Measurements from ENCODE around the gene OR6Q1.
"Not testable (repeated sequence)": the region's sequence is repeated elsewhere in the genome, so short reads cannot be mapped to it uniquely, and the experiment has no call there.

OR6Q1 gene

DNA sequence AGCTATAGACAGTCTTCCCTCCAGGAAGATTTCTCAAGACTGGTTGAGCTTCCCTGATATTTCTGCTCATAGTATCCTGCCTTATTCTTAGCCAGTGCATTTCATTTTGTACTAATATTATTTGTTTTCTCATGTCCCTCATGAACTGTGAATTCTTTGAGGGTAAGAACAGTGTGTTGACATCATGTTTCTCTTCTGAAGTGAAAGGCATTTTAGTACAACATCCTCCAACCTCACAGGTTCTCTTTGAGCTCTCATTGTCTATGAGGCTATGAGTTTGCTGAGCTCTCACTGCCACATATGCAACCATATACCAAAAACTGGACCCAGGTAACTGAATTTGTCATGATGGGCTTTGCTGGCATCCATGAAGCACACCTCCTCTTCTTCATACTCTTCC is at the start of gene OR6Q1:
OR6Q1 (plus strand) TSS at position 301 of the 400 bp plus-strand sequence; CDS start at position 301, 0 bp downstream.
- DNase-seq, result no peak

DNA sequence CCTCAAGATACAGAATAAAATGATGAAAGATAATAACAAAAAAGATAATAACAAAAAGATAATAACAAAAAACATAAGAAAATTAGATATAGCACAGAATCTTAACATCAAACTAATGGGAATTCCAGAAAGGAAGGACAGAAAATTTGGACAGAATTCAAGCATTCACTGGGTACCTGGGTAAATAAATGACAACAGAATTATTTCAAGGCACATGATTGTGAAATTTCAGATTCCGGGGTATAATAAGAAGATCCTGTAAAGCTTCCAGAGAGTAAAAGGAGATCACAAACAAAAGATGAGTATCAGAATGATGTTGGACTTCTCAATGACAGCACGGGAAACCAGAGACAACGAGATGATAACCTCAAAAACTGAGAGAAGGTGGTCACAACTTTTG is 49.2 kb upstream of the OR6Q1 start:
- DNase-seq, result no peak

DNA sequence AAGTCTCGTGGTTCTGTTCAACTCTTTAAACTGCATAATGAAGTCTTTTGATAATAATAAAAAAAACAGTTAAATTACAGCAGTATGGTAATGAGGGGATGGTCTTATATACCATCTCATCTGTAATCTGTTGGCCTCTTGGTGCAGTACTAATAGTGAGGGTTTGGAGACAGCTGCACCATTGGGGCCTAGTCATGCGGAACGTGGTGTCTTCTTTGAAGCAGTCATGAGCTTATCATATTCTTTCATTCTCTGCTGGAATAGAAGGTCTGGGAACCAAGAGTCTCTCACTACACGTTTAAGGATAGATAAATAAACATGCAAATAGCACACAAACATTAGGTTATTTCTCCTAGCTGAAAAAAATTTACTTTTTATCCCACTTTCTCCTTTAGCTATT is 48.0 kb upstream of the OR6Q1 start:
- no peak for DNase-seq

- no peak for DNase-seq
Observed at GRCh38 chr11:57983191-57983590, 47.6 kb upstream of the OR6Q1 start.

- DNase-seq, result not testable (repeated sequence)
Observed at GRCh38 chr11:57999523-57999922, 31.2 kb upstream of the OR6Q1 start.

GRCh38 chr11:58000021-58000420 is 30.7 kb upstream of the OR6Q1 start:
- DNase-seq, result not testable (repeated sequence)

DNA sequence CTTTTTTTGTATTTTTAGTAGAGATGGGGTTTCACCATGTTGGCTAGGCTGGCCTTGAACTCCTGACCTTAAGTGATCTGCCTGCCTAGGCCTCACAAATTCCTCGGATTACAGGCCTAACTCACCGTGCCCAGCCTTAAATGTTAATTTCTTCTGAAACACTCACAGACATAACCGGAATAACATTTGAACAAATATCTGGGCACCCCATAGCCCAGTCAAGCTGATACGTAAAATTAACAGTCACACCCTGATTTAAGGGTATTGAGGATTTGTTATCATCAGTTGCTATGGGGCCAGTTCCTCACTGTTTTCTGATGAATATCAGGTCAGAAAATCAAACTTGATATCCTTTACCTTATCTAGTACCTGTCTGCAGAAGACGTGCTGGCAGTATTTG is 30.1 kb upstream of the OR6Q1 start:
- DNase-seq, result no peak

DNA sequence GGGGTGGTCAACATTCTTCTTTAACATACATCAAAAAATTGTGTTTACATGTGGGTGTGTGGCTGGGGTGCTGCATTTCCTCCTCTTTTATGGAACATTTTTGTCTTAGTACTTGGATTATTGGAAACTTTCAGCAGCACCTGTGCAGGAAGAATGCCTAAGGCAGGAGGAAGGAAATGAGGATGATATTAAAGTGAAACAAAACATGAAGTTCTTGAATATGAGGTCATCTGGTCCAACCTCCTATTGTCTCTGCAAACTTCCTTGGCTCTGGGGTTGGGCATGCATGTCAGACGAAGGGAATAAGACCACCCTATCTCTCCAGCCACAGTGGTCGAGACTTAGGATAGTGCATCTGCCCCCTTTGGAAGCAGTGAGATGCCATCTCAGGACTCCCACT is 27.7 kb upstream of the OR6Q1 start:
- no peak for DNase-seq

DNA sequence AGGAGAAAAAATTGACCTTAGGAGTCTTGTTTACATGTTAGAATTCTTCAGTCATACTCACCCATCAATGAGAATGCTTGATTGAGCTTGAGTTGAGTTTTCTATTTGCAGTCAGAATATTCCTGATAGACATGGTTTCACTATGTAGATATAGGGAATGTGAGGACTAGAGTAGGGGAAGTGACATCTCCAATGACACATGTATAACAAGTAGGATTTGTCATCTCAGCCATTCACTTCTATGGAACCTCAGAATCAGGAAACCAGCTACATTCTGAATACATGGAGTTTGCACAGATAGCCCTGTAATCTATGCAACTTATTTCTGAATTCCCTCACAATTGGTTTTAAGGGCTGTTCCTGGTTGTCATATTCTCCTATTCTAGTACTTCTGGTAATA is 27.2 kb upstream of the OR6Q1 start:
- no peak for DNase-seq

GRCh38 chr11:58004664-58005063 is 26.1 kb upstream of the OR6Q1 start:
- DNase-seq, result no peak

- no peak for DNase-seq
Observed at GRCh38 chr11:58006940-58007339, 23.8 kb upstream of the OR6Q1 start.

DNA sequence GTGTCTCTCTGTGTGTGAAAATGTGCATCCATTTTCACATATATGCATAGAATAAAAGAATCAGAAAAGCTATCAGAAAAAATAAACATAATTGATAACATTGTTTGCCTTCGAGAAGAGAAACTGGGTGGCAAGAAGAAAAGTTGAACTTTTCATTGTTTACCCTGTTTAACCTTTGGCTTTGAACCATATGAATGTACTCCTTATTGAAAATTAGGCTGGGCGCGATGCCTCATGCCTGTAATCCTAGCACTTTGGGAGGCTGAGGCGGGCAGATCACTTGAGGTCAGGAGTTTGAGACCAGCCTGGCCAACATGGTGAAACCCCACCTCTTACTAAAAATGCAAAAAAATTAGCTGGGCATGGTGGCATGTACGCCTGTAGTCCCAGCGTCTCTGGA is 19.0 kb upstream of the OR6Q1 start:
- DNase-seq, result no peak

DNA sequence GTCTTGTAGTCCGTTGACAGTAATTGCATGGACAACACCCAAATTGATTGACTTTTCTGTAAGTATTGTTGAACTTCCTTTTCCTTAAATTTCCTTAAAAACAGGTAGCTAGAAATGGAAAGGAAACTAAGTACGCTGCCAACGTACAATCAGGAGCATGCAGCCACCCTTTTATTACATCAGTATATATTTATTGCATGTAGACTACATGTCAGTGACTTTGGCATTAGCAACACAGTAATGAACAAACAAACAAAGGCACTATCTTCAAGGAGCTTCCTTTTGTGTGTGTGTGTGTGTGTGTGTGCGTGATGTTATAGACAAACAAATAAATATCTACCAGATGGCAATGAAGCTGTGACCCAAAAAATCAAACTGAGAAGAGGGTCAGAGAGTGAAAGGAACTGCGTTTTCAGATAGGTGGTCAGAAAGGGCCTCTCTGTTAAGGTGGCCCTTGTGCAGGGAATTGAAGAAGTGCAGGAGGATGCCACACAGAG is 7.3 kb upstream of the OR6Q1 start, which contains the start of gene OR9Q1:
OR9Q1 (plus strand) TSS at position 447 of the 497 bp plus-strand sequence. CDS start 155,564 bp downstream, outside the sequence.
- no peak for DNase-seq

DNA sequence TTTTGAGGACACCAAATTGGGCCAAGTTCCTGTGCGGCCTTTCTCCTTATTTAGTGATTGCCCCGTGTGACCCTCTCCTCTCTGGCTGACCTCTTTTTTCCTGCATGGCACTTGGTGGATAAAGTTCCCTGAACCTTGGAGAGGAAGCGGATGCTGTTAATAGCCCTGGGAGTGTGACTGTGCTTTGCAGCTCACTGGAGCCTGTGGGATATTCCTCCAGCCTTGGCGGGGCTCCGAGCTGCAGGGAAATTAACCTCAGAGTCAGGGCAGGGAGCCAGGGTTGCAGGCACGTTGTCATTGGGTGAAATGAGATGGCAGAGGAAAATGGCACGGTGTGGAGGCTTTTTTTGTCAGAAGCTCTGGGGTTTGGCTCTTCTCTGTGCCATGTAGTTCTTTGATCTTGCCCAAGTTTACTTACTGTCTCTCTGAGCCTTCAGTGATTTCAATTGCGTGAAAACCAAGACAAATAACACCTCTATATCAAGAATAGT is 6.1 kb upstream of the OR6Q1 start:
- no peak for DNase-seq

GRCh38 chr11:58027341-58027740 is 3.4 kb upstream of the OR6Q1 start:
- DNase-seq, result no peak

DNA sequence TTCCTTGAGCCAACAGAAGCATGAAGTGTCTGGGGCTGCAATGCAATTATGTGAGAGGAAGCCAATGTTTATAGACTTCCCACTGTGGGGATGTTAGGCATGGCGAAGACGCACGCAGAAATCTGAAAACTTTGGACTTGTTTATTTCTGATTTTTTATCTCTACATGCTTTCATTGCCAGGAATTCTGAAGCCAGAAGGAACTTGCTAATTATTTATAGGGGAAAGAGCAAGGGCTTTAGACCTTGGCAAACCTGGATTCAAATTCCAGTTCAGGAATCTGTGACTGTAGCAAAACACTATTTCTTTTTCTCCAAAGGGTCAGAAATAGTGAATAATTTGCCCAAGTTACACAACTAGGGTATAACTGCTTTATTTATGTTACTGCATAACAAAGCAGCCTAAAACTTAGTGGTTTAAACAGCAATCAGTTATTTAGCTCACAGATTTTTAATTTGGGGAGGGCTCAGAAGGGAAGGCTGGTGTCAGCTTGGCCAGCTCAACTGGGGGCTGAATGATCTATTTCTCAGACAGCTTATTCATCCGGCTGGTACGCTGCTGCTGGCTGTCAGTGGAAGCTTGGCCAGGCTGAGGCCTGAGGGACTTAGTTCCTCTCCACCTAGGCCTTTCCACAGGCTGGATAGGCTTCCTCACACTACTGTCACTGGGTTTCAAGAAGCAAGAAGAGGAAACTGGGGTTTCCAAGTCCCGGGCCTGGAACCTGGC is 1.9 kb upstream of the OR6Q1 start:
- DNase-seq, result no peak

DNA sequence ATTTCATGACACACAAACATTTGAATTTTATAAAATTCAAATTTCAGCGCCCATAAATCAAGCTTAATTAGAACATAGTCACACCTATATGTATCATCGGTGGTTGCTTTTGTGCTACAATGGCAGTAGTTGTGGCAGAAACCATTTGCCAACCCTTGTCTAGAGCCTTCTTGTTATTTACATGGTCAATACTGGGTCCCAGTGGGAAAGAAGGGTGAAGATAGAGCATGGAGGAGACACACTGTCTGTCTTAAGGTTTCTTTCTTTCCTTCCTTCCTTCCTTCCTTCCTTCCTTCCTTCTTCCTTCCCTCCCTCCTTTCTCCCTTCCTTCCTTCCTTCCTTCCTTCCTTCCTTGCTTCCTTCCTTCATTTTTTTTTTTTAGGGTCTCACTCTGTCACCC is 3.7 kb downstream of the OR6Q1 start:
- no peak for DNase-seq

DNA sequence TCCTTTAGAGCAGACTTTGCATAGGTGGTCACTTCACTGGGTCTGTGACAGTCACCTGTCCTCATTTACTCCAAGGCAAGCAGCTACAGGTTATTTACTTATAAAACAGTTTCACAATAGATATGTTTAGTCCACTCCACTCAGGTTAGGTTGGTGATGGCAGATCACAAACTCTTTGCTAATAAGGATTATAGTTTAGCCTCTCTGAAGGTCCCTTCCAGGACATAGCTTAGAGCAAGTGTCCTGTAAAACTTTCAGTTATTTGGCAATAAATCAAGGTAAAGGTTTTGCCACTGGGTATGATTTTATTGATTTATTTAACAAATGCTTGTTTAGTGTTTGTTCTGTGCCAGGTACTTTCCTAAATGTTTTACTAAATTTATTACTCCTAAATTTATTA is 8.8 kb downstream of the OR6Q1 start:
- DNase-seq, result no peak

DNA sequence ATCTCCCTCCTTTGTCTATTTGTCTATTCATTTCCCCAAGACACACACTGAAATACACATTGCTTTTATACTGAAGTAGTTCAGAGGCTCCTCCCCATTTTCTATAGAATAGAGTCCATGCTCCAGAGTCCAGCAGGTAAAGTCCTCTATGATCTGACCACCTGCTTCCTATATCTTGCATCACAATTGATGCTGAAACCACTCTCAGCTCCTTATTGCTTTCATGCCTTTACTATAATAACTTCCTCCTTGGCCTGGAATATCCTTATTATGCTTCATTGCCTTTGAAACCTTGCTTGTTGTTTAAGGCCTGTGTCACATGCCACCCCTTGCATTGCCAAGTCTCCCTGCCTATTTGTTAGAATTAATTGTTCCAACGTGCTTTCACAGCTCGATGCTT is 12.6 kb downstream of the OR6Q1 start:
- DNase-seq, result no peak

DNA sequence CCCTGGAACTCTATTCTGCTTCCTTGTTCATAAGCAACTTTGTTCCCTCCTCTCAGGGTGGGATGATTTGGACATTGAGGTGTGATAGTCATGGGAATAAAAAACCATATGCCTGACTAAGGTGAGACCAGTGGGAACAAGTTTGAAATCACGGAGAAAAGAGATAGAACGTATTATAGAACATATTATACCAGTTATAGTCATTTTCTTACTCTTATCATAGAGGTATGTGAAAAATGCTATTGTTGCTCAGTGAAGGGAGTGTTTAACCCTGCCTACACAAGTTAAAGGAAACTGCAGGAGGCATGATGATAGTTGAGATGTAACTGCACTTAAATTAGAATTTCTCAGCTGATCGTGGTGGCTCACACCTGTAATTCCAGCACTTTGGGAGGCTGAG is 15.5 kb downstream of the OR6Q1 start:
- no peak for DNase-seq

DNA sequence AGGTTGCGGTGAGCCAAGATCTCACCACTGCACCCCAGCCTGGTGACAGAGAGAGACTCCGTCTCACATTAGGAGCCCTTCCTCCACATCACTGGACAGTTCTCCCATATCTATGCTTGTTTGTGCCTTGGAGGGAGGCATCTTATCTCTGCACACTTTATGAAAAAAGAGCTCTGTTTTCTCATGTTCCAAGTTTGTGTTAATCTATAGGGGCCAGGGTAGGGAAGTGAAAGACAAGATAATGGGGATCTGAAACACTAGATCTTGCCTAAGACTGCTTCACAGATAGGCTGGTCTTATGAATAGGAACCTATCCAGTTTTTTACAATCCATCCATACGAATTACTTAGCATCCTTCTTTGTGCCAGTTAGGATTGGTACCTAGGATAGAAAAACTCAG is 17.1 kb downstream of the OR6Q1 start:
- no peak for DNase-seq

GRCh38 chr11:58055806-58056401 is 25.2 kb downstream of the OR6Q1 start:
- DNase-seq, result no peak

GRCh38 chr11:58057481-58057880 is 26.7 kb downstream of the OR6Q1 start:
- DNase-seq, result no peak

GRCh38 chr11:58058276-58059006 is 27.7 kb downstream of the OR6Q1 start:
- peak; percentile 13 for DNase-seq
